Kidney glomerular epithelial cell (primary cell): Measurements from ENCODE around the gene CAPN5.

ENCODE experiments used
- DNase-seq: peaks from one replicate; lab custom pipeline; 2025; lab: John Stamatoyannopoulos, UW

Gene CAPN5

DNA sequence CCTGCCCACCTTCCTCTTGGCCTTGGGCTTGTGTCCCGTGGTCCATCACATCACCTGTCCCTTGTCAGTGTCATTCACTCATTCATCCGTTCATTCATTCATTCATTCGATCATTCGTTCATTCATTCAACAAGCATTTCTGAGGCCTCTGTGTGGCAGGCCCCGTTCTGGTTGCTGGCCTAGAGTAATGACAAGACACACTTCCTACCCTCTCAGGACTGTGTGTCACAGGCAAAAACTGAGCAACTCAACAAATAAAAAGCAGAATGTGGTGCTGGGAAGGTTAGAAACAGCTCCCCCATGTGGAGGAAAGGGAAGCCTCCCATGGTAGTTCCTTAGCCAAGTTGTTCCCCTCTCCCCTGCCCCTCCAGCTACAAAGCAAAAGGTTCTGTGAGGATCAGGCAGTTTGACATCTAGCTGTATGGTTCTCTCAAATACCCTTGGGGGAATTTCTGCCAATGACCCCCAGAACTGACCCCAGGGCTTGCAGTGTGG is 34.3 kb downstream of the CAPN5 start:
- DNase-seq: no peak

DNA sequence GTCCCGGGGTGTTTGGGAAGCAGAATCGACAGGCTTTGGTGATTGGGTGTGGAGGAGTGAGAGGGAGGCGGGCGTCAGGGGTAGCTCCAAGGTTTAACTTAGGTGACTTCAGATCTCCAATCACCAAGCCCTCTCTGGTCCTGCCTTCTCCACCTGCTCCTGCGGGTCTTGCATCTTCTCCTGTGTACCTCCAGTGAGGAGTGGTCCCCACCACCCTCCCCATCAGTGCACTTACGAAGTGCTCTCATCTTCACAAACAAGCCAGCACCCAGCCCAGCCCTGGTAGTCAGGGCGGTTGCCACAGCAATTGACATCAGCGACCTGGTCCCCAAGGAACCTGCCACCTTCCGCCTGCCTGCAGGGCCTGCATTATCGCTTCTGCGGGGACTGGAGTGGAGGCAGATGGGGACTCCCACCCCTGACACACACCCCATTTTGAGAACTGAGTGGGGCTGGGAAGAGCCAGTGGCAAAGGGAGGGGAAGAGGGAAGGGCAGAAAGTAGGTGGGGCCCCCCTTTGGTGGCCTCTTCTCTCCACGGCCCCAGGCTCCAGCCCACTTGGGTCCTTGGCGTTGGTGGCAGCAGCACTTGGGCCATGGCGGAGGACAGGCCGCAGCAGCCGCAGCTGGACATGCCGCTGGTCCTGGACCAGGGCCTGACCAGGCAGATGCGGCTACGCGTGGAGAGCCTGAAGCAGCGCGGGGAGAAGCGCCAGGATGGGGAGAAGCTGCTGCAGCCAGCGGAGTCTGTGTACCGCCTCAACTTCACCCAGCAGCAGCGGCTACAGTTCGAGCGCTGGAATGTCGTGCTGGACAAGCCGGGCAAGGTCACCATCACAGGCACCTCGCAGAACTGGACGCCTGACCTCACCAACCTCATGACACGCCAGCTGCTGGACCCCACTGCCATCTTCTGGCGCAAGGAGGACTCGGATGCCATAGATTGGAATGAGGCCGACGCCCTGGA is 35.8 kb downstream of the CAPN5 start, which contains the start of gene OMP:
Gene OMP, plus strand, starts transcription at position 595 of the 965 bp plus-strand sequence. Its CDS starts 0 bp downstream, at position 595.
- no peak for DNase-seq

DNA sequence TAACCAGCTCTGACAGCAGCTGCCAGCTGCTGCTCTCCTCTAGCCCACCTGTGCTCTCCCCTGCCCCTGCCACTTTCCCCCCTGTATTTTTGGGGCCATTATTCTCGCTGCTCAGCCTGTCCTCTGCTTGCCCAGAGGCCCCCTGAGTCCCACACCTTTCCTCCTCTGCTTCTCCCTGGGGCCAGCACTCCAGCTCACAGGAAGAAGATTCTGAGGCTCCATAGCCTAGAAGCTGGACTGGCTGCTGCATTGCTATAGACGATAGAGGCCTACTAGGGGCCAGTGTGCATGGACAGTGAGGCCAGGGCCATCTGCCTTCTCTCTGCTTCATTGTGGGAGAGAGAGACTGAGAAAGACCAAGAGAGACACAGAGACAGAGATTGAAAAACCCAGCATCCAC is 36.5 kb downstream of the CAPN5 start:
- DNase-seq: no peak

DNA sequence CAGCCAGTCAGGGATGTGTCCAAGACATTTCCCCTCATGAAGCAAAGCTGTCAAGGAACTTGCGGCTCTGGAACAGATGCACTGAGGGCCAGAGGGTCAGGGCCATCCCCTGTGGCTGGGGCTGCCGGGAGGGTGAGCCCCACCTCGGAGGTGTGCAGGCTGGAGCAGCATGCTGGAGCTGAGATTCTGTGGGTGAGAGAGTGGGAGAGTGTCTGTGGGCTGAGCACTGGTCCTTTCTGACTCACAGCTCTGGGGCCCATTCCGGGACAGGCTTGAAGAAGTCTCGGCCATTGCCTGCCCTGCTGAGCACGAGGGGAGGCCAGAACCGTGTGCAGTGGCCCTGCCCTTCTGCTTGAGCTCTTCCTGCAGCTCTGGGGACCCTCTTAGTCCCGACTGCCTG is 38.0 kb downstream of the CAPN5 start:
- no peak for DNase-seq

DNA sequence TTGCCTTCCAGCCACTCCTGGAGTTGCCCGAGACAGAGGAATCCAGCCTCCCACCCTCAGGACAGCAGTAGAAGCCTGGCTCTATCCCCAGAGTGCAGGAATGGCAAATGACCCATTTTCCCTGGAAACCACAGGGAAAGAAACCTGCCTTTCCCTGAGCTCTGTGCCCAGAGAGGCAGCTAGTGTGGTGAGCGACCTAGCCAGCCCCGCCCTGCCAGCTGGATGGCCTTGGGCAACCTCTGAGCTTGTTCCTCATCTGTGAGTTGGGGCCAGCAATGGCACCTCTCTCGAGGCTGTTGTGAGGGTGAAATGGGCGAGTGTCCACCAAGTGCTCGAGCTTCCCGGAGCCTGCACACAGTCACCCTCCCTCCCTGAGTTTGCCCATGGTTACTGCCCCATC is 39.5 kb downstream of the CAPN5 start:
- no peak for DNase-seq

DNA sequence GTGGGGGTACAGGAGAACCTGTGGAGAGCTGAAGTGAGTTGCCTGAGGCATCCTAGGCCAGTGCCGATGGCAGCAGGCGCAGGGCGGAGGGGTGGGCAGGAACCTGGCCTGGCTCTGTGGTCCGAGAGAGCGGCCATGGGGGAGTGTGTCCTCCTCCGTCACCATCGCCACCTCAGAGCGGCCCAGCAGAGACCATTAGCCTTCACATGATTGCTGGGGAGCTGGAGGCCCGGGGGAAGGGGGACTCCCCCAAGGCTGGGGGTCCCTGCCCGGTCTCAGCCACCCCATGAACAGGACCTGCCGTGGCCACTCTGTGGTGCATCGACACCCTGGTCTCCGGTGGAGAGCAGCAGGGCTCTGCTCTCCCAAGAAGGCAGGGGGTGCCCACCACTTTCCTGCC is 40.0 kb downstream of the CAPN5 start:
- no peak for DNase-seq

DNA sequence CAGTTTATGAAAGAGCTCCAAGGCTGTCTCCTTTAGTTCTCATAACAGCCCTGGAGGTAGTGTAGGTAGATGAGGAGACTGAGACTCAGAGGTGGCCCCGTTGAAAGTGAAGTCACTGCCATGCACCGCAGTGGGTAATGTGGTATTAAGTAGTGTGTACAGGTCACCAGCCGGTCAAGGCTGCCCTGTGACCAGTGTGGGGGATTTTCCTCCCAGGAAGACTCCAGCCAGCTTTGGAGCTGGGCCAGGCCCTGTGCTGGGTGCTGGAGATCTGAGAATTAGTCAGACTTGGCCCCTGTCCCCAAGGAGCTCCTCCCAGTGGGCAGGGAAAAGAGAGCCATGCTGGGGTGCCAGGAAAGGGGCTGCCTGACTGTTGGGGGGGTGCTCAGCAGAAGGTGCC is 41.2 kb downstream of the CAPN5 start:
- DNase-seq: peak; percentile 85

DNA sequence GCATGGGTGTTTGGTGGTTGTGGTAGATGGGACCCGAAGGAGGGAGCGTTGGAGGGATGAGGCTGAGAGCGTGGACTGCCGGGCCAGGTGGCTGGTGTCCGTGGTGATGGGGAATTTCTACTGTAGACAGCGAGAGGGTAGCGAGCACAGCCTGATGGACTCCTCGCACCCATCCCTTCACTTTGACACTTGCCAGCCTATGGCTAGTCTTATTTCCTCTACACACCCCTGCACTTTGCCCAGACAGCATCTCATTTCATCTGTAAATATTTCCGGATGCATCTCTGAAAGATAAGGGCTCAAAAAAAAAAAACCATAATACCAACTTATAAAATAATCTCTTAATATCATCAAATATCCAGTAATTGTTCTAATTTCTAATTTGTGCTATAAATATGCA is 41.7 kb downstream of the CAPN5 start:
- DNase-seq: no peak

DNA sequence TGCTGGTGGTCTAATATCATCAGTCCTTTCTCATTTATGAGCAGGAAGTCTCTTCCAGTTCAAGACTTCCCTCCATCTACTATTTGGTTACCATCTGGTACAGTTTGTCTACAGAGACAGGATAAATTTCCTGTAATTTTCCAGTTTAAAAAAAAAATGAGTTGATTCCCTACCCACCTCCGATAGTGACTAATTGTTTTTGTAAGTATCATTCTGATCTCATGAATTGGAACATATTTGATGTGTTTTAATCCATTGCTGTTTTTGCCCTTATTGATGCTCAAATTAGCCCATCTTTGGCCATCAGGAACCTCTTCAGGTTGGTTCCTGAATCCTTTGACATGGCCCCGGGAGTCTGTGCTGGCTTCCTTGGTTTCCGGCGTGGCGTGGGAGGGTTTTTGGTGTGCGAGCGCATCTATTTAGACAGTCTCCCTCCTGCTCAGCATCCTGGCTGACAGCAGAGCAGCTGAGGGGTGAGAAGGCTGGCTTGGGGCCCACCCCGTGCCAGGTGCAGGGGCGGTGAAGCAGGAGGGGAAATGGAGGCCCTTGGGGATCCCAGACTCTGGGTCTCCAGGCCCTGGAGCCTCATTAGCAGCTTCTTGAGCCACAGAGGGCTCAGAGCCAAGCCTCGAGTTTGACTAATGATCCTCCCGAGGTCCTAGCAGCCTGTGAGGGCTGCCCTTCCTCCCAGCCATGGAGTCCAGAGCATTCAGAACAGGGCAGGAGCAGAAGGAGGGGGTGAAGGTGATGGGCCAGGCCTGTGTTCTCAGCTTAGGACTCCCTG is 42.7 kb downstream of the CAPN5 start:
- DNase-seq: no peak

DNA sequence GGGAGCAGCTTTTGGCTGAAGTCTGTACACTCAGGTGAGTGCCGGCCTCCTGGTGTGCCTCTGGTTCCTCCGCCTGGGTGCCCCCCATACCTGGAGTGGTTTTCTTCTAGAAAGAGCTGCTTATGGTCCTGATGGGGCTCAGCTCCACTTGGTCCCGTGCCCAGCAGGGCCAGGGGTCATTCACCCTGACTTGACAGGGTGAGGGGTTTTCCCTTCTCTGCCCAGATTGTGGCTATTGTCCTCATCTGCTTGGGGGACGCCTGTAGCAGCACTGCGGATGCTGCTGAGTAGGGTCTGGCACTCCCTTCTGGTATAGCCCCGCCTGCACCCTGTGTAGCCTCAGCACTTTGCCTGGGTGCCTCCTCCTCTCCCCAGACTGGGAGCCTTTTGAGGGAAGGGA is 44.1 kb downstream of the CAPN5 start:
- no peak for DNase-seq

DNA sequence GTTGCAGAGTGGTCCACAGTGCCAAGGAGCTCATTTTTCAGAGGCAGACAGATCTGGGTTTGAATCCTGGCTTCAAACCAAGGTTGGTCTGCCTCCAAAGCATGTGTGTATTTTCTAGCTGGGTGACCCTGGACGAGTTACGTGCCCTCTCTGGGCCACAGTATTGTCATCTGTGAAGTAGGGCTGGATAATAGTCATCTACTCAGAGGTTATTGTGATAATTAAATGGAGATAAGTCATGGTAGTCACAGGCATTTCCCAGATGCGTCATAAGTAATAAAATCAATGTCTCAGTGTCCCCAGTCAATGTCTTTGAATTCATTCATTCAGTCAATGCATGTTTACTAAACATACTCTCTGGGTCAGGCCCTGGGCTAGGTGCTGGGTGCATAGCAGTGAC is 44.5 kb downstream of the CAPN5 start:
- no peak for DNase-seq

DNA sequence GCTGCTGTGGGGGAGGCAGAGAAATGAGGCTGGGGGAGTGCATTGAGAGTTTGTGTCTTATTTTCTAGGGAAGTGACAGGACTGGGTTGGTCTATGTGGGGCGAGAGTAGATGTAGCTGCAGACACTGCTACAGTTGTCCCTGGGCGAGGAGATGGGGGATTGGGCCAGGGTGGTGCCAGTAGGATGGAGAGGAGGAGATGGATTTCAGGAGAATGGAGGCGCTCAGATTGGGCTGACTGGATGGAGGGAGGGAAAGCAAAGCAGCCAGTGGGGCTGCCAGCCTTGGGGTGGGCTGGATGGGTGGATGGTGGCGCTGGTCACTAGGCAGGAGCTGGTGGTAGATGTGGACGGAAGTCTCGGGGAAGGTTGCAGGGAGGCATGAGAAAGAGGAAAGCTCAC is 45.2 kb downstream of the CAPN5 start:
- DNase-seq: no peak

DNA sequence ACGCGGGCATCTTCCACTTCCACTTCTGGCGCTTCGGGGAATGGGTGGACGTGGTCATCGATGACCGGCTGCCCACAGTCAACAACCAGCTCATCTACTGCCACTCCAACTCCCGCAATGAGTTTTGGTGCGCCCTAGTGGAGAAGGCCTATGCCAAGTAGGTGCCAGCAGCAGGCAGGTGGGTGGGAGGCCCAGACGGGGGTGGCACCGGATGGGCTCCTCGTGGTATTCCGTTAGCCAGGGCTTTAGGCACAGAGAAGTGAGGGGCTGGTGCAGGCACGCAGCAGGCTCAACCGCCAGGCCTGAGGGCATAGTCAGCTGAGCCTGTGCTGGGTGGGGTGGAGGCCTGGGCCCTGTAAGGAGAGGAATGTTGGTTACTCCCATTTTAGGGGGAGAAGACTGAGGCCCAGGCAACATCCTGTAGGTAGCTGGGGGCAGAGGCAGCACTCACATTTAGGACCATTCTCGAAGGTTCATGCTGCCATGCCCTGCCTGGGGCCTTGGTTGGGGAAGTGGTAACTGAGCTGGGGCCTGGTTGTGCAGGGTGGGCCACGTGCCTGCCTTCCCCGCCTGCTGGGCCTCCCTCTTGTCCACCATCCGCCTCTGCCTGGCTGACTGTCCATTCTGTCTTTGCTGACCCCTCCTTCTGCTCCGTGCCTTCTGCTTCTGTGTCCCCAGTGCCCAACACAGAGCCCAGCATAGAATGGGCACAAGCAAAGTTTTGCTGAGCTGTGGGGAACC is 46.0 kb downstream of the CAPN5 start:
- DNase-seq: no peak

DNA sequence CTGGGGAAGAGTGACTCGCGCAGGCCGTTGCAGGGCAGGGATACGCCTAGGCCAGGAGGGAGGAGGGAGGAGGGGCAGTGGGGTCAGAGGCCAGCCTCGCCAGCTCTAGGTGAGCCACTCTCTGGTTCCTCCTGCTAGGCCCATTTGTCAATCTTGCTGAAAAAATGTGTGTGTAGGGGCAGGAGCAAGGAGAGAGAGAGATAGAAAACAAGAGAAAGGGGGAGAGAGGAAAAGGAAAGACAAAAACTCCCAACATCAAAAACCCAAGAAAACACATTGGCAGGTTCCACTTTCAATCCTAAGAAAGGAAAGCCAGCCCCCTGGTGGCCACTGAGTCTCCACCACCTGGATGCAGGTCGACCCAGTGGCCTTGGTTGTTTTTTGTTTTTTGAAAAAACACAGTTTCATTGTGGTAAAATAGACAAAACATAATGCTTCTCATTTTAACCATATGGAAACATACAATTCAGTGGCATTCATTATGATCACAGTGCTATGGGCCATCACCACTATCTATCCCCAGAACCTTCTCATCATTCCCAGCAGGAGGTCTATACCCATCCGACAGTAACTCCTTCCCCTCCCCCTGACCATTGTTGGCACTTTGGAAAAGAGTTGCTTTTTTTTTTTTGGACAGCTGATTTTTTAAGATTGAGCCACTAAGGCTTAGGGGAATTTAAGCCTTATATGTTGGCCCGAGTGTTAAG is 46.8 kb downstream of the CAPN5 start:
- DNase-seq: no peak

DNA sequence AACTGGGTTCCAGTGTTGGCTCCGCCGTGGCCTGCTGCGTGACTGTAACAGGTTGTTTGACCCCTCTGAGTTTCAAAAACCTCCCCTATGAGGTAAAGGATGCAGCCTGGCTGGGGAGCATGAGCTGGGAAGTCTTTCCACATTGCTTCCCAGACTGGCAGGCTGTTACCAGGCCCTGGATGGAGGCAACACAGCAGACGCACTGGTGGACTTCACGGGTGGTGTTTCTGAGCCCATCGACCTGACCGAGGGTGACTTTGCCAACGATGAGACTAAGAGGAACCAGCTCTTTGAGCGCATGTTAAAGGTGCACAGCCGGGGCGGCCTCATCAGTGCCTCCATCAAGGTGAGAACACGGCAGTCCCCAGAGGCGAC is 47.3 kb downstream of the CAPN5 start:
- no peak for DNase-seq

DNA sequence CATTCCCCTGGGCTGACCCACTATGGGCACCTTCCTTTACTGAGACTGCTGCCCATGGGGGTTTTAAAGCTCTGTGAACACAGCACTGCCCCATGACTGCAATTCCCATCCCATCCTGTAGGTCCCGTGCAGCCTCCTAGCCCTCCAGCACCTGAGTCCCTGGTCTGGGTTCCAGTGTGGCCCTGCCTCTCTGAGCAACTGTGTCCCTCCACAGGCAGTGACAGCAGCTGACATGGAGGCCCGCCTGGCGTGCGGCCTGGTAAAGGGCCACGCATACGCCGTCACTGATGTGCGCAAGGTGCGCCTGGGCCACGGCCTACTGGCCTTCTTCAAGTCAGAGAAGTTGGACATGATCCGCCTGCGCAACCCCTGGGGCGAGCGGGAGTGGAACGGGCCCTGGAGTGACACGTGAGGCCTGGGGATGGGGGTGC is 48.4 kb downstream of the CAPN5 start:
- DNase-seq: no peak

DNA sequence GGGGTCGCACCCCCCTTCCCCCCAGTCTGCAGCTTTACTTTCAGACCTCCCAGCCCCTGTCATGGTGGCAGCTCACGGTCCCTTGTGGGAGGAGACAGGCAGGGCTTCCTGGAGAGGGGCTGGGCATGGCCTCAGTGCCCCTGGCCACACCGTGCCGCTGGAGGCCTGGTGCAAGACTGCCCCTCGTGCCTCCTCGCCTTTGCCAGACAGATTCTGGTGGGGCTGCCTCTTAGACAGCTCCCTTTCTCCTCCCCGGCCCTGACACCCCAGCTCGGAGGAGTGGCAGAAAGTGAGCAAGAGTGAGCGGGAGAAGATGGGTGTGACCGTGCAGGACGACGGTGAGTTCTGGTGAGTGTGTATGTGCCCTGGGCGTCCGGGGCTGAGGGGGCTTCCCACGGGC is 49.2 kb downstream of the CAPN5 start:
- no peak for DNase-seq

DNA sequence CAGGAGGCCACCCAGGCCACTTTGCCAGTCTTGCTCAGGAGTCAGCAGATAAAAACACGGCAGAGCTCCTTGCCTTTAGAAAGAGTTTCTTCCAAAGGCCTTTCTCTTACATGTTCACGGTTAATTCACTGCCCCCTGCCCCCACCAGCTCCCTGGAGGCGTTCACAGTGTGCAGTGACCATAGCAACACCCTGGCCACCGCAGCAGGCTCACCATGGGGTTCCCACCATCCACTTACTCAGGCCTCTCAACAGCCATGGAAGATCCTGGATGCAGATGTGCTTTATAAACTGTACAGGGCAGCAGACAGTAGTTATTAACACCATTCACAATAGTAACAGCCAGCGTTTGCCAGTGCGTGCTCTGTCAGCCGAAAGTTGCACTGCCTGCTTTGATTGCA is 50.7 kb downstream of the CAPN5 start:
- DNase-seq: no peak

DNA sequence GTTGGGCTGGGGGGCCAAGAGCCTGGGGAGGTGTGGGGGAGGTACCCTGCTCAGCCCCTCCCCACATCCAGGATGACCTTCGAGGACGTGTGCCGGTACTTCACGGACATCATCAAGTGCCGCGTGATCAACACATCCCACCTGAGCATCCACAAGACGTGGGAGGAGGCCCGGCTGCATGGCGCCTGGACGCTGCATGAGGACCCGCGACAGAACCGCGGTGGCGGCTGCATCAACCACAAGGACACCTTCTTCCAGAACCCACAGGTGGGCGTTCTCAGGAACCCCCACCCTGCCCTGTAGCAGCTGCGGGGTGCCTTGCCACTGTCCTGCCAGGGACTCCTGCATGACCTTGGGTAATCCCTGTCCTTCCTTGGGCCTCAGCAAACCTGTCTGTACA is 51.3 kb downstream of the CAPN5 start:
- DNase-seq: no peak

DNA sequence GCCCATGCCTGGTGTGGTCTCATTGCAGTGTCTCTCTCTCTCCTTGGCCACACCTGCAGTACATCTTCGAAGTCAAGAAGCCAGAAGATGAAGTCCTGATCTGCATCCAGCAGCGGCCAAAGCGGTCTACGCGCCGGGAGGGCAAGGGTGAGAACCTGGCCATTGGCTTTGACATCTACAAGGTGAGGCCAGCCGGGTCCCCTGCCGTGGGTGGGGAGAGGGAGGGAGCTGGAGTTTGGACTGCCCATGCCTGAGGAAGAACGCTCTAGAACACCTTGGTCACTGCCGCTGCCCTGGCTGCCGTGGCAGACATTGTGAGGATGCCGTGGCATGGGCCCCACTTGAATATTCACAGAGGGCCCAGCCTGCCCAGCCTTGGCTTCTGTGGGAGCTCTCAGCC is 52.2 kb downstream of the CAPN5 start:
- no peak for DNase-seq

DNA sequence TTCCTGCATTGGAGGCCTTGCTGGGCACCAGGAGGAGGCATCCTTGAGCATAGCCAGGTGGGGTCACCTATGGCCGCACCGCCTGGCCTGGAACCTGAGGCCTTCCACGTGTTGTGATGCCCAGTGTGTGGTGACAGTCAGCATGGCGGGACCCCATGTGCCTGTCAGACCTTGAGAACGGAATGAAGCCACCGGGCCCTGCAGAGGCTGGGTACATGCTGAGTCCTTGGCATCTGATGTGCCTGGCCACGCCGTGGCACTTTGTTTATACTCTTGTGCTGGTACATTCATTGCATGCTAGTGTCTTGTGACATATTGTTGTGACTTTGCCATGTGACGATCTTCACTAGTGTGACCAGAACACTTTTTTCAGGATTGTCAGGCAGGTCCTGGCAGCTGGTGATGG is 52.8 kb downstream of the CAPN5 start:
- DNase-seq: no peak

DNA sequence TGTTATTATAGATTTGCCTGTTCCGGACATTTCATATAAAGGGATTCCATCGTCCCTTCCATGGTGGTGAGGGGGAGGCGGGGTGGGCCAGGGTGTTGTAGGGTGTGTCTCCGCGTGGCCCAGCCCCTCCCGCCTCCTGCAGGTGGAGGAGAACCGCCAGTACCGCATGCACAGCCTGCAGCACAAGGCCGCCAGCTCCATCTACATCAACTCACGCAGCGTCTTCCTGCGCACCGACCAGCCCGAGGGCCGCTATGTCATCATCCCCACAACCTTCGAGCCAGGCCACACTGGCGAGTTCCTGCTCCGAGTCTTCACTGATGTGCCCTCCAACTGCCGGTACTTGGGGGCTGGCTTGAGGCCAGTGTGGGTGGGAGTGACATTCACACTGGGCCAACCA is 53.8 kb downstream of the CAPN5 start:
- DNase-seq: no peak
